NCI-H146 treated with DMSO at 0.1 percent for 48 hours (cell line): ENCODE data around the gene OSBPL3.
A peak's percentile ranks its signal among the peaks of the same experiment; 100 is the strongest.

Source experiments
- DNase-seq: peaks from one replicate; lab custom pipeline; 2025; ENCODE audit not compliant: unreplicated experiment; lab: John Stamatoyannopoulos, UW

The OSBPL3 gene

GRCh38 chr7:24769851-24770250 is 210.1 kb downstream of the OSBPL3 start:
- DNase-seq, result no peak

GRCh38 chr7:24769014-24769830 is 210.8 kb downstream of the OSBPL3 start:
- no peak for DNase-seq

- no peak for DNase-seq
Observed at GRCh38 chr7:24767878-24768569, 212.0 kb downstream of the OSBPL3 start.

- DNase-seq, result no peak
Observed at GRCh38 chr7:24764972-24765744, 214.8 kb downstream of the OSBPL3 start.

GRCh38 chr7:24764011-24764410 is 216.0 kb downstream of the OSBPL3 start:
- DNase-seq, result no peak

GRCh38 chr7:24763303-24763901 is 216.6 kb downstream of the OSBPL3 start:
- no peak for DNase-seq

- no peak for DNase-seq
Observed at GRCh38 chr7:24762771-24763170, 217.2 kb downstream of the OSBPL3 start.

- no peak for DNase-seq
Observed at GRCh38 chr7:24760968-24761367, 219.0 kb downstream of the OSBPL3 start.

GRCh38 chr7:24757353-24758275 is 222.4 kb downstream of the OSBPL3 start, which contains the start of gene GSDME:
Gene GSDME (minus strand): TSS chr7:24757464. CDS start chr7:24749774, 7,690 bp downstream.
- peak; percentile 31 for DNase-seq

- no peak for DNase-seq
Observed at GRCh38 chr7:24756545-24757352, 223.2 kb downstream of the OSBPL3 start.

GRCh38 chr7:24755541-24756407 is 224.2 kb downstream of the OSBPL3 start:
- no peak for DNase-seq

- no peak for DNase-seq
Observed at GRCh38 chr7:24754906-24755506, 225.0 kb downstream of the OSBPL3 start.

GRCh38 chr7:24752073-24752800 is 227.7 kb downstream of the OSBPL3 start:
- no peak for DNase-seq

GRCh38 chr7:24751484-24751883 is 228.5 kb downstream of the OSBPL3 start:
- no peak for DNase-seq

GRCh38 chr7:24750441-24751055 is 229.4 kb downstream of the OSBPL3 start:
- no peak for DNase-seq

- DNase-seq, result no peak
Observed at GRCh38 chr7:24748521-24748920, 231.5 kb downstream of the OSBPL3 start.
